DMS153 (cell line): ENCODE results near the gene CCDC38.
A peak's percentile ranks its signal among the peaks of the same experiment; 100 is the strongest.

ENCODE experiments used
- DNase-seq: peaks from one replicate; lab custom pipeline; 2025; lab: John Stamatoyannopoulos, UW

Gene CCDC38

DNA sequence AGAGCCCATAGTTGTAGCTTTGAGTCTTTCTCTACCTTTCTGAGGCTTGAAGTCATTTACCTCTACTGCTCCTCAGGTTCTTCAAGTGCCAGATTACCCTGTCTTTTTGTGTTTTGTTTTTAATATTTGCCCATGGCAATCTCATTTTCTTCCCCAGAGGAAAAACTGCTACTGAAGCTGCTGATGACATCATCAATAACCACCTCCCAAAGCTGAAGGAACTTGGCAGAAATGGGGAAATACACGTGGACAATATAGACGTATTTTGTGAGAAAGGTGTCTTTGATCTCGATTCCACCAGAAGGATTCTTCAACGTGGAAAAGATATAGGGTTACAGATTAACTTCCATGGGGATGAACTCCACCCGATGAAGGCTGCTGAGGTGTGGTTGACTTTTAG is 17.8 kb upstream of the CCDC38 start:
- no peak for DNase-seq

DNA sequence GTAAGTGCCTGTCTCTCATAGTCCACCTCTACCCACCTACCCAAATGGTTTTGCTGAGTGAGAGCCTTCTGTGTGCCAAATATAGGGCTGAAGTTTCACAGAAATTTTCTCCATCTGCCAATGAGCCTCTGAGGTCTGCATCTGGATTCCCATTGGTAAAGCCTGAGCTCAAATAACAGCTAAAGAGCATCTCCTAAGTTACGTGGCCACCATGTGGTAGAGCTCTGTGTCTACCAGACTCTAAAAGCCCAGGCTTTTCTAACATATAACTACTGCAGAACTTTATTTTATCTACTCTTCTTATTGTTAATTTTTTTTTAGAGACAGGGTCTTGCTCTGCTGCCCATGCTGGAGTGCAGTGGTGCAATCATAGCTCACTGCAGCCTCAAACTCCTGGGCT is 16.7 kb upstream of the CCDC38 start:
- no peak for DNase-seq

DNA sequence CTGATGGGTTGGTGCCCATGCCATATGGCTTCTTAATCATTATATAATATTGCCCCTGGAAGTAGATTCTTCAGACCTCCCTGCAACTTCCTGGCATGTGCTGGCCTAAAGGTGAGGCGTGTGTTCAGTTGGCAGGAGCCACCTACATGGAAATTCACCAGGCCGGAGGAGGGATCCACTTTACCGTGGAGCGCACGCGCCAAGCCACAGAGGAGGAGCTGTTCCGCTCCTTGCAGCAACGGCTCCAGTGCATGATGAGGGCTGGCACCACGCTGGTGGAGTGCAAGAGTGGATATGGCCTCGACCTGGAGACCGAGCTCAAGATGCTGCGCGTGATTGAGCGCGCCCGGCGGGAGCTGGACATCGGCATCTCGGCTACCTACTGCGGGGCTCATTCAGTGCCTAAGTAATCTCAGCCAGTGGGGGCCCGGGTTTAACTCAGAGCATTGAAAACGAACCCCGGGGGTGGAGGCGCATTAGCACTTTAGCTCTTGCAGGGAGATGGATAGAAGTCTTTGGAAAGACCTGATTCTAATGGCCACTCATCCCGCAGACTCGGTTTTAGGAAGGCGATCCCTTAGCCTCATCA is 14.2 kb upstream of the CCDC38 start:
- no peak for DNase-seq

DNA sequence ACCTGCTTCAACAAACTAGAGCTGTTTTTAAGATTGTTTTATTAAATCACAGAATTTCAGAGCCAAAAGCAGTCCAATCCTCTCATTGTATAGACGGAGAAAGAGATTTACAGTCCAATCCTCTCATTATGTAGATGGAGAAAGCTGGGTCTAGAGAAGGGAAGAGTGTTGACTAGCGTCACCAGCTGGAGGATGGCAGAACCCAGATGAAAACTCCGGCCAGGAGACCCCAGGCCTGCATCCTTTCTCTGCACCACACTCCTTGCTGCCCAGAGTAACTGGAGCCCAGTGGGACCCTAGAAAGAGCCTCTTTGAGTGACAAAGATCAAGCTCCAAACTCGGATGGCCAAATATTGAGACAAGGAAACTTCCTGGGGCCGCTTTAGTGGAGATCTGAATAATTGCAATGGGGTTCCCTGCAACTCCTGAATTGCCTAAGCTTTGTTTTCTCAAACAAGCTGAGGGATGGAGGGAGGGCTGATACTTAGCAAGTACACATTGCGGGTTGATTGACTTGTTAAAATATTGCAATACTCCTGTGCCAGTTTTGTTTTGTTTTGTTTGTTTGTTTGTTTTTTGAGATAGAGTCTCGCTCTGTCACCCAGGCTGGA is 13.2 kb upstream of the CCDC38 start:
- no peak for DNase-seq

DNA sequence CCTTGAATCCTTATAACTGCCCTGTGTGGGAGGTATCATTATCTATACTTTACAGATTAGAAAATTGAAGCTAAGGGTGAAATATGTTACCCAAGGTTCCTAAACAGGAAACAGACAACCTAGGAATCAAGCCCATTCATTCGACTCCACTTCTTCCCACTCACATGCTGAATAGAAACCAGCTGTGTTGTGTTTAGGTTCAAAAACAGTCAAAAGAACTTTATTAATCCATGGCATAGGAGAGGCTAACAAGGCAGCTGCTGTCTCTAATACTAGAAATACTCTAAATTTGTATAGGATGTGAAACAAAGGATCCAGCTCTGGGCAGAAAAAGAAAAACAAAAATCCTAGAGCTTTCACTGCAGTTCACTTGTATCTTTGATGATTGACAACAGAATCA is 10.6 kb upstream of the CCDC38 start:
- no peak for DNase-seq

DNA sequence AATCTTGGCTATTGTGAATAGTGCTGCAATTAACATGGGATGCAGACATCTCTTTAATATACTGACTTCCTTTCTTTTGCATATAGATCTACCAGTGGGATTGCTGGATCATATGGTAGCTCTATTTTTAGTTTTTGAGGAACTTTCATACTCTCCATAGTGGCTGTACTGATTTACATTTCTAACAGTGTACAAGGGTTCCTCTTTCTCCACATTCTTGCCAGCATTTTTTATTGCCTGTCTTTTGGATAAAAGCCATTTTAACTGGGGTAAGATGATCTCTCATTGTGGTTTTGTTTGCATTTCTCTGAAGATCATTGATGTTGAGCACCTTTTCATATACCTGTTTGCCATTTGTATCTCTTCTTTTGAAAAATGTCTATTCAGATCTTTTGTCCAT is 9.1 kb upstream of the CCDC38 start:
- no peak for DNase-seq

DNA sequence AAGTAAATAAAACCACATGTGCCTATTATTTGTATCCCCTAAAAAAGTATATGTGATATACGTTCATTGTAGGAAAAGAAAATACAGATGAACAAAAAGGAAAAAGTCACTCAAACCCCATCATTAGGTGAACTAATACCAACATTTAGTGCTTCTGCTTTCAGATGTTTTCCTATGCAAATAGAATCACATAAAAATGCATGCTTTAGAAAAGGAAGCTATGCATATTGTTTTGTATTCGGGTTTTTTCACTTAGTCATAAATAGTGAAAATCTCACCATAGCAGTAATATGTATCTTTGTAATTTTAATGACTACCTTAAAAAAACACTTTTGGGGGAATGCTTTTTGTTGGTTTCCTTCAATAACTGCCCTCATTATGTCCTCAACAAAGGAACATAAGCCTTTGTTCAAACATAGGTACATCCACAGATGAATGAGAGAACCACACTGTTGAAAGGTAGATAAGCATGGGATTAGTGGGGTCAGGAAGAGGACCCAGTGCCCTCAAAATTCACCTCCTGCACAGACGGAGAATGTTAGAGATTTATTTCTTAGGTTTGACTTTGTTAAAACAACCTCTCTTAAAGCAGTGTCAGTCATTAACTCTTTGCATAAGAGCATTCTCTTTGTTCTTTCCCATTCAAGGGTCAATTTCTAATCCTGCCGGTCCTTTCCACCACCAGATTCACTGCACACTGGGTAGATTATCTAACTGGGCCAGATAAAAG is 7.2 kb upstream of the CCDC38 start:
- no peak for DNase-seq

DNA sequence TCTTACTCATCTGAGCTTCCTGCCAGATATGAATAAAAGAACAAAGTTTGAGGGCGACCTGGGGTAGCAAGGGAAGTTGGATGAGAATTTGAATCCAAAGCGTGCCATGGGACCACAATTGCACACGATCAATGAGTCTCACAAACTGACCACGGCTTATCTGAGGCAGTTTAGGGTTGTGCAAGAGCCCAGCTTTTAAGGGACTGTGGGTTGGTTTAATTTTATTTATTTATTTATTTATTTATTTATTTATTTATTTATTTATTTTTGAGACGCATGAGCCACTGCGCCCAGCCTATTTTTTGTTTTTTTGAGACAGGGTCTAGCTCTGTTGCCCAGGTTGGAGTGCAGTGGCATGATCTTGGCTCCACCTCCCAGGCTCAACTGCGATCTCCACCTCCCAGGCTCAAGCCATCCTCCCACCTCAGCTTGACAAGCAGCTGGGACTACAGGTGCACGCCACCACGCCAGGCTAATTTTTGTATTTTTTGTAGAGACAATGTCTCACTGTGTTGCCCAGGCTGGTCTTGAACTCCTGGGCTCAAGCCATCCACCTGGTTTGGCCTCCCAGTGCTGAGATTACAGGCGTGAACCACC is 1.8 kb upstream of the CCDC38 start:
- no peak for DNase-seq

DNA sequence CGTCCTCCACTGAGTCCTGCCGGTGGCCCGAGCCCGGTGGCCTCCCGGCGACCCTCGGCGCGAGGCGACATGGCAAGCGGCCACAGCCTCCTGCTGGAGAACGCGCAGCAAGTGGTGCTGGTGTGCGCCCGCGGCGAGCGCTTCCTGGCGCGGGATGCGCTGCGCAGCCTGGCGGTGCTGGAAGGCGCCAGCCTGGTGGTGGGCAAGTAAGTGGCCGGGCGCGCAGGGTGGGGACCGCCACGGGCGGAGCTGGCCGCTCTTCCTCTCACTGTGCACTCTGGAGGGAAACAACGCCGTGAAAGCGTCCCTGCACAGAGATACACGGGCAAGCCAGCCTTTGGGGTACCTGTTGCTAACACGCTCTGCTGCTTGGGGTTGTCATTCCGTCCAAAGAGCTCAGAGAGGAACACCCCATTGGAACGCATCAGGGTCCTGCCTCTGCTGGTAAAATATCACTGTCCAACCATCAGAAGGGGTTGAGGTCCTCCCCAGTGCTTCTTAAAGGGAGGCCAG is 972 bp upstream of the CCDC38 start, which contains the start of gene AMDHD1:
AMDHD1 (plus strand) TSS at position 2 of the 513 bp plus-strand sequence; CDS start at position 70, 68 bp downstream.
- DNase-seq: no peak

DNA sequence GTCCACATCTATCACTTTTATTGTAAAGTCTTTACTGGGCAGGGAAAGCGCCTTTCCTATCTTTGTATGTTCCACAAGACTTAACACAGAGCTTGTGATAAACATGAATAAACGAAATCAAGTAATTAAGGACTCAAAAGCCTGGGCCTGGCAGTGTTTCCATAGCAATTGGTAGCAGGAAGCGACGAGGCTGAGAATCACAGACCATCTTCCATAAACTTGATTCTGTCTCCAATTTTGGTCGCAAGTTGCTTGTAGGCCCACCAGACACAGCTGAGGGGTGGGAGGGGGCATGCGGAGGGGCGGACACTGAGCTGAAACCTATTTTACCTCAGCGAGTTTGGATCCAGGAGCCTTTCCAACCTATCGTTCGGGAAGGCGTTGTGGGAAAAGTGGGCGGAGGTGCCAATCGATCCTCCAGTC is 302 bp downstream of the CCDC38 start:
- no peak for DNase-seq

DNA sequence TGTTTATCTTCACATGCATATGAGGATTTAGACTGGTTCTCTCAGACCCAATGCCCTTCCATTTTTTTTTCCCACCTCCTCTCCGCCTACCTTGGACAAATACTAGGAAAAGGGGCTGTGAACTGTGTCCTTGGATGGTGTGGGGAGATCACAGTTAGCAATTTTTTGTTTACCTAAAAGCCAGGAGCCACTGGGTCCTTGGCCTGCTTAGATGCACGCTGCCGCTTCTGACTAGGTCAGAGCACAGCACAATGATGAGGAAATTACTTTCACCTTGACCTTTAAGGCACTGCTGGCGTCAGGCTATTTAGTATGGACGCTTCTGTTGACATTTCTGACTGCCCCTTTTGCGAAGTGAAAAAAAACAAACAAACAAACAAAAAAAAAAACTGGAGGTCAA is 1.9 kb downstream of the CCDC38 start:
- no peak for DNase-seq

DNA sequence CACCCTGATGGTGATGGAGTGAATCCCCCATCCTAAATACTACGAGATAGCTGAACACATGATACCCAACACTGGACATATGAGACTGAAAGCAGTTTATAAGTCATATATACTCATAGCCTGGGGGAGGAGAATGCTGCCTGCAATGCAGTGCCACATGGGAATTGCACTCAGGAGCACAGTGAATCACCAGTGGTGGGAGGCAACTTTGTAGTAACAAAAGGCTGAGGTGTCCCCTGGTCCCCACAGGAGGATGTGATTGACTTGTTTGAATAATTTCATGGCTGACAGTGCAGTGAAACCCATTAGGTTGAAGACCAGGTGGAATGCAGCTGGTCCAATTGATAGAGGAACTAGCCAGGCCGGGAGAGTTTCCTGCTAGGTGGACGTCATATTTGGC is 20.2 kb downstream of the CCDC38 start:
- DNase-seq: no peak

DNA sequence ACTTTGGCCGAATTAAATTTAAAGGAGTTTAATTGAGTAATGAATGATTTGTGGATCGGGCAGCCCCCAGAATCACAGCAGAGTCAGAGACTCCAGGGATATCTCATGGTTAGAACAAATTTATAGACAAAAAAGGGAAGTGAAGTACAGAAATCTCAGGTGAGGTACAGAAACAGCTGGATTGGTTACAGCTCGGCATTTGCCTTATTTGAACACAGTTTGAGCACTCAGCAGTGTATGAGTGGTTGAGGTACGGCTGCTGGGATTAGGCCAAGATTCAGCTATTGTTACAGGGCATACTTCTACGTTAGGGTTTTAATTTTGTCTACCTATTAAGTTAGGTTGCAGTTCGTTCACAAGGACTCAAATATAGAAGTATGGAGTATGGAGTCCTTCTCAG is 23.3 kb downstream of the CCDC38 start:
- DNase-seq: no peak

DNA sequence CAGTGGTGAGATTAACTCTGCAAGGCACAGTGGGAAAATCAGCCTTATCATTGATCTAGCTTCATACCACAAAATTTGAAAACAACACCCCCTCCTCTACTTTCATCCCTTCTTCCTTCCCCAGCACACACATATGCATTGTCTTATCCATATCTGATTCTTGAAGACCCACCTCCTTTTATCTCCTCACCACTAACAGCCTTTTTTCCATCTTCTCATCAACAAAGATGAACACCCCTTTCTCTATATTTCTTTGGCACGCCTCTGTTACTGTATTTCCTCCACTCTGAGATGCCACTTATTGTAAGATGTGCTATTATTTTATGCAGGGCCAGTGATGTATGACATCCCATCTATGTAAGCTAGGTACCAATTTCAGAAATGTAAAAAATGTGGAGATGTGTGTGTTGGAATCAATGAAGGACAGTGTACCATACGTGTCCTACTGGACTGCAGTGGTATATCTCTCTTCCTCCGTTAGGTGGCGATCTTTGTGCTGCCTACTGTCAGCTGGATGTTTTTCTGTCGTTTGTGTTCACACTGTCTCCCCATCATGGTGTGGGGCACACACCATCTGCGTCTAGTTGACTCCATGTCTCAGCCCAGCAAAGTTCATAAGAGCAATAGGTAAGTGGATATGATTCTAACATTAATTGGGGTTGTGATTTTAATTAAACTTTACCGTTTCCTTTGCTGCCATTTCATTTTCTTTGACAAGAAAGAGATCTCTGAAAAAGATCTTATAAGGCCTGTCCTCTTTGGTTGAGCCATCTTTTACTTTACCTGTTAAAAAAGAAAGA is 24.0 kb downstream of the CCDC38 start:
- DNase-seq: peak; percentile 19

DNA sequence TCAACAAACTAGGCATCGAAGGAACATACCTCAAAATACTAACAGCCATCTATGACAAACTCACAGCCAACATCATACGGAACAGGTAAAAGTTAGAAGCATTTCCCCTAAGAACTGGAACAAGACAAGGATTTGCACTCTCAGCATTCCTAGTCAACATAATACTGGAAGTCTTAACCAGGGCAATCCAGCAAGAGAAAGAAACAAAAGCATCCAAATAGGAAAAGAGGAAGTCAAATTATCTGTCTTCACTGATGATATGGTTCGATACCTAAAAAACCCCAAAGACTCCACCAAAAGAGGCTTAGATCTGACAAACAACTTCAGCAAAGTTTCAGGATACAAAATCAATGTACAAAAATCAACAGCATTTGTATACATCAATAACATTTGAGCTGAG is 32.5 kb downstream of the CCDC38 start:
- DNase-seq: no peak

DNA sequence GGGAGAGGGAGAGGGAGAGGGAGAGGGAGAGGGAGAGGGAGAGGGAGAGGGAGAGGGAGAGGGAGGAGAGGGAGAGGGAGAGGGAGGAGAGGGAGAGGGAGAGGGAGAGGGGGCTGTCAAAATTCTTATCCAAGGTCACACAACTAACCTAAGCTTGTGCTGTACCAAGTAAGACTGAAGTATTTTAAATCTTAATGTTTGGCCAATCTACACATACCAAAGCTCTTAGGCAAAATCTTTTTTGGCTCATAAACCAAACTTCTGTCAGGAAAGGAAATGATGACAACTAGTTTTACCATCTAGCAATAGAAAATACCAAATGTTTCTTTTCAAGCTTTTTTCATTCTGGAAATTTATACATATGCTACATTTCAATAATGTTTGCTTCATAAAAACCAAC is 33.8 kb downstream of the CCDC38 start:
- DNase-seq: no peak

DNA sequence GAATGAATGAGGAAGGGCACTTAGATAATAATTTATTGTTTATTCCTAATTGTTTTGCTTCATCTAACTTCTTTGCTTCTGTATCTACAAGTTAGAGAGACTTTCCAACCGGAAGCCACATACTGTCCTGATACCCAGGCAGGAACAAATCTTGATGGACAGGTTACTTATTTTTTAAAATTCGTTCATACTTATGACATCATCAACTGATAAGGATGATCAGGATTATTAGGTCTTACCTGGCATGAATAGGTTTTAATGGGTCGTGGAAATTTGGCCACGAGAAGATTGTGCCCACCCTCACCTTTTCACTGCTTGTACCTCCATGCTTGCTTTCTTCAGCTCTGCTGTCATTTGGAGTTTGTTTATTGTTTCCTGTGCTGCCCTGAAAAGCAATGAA is 44.3 kb downstream of the CCDC38 start:
- no peak for DNase-seq

DNA sequence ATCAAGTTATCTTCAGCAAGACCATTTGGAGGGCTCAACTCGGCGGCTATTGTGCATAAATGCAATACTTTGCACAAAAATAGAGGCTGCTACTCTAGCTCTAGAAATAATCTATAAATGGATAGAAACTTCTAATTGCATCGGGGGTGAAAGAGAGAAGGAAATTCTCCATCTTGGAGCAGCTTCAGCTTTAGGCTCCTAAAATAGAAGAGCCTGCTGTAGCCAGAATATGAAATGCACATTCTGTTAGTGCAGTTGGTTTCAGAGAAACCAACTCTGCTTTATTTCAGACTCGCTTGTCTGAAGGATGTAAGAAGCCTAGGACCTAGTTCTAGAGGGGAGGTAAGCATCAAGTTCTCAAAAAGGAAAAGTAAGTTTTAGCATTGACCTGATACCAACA is 45.6 kb downstream of the CCDC38 start:
- DNase-seq: no peak

DNA sequence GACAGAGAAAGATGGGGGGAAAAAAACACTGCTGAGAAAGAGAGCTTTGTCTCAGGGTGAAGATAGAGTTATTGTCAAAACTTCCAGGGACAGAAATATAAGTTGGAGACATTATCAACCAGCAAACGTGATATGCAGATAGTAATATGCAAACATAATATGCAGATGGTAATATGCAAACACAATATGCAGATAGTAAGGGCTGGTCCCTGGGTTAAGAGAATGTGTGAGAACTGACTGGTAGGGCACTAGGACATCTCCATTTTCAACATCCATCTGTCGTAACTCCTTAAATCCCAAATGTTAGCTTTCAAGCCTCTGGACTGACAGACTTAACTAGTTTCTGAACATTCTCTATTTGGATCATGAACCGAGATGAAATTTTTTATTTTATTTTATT is 51.5 kb downstream of the CCDC38 start:
- no peak for DNase-seq

DNA sequence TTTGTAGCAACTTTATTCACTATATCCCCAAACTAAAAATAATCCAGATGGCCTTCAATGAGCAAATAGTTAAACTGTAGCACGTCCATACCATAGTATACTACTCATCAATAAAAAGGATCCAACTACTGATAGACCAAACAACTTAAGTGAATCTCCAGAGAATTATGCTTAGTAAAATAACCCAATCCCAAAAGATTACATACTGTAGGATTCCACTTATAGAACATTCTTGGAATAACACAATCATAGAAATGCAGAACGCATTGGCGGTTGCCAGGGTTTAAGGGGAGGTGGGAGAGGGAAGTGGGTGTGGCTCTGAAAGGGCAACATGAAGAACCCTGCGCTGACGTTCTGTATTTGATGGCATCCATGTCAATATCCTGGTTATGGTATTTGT is 55.1 kb downstream of the CCDC38 start:
- DNase-seq: no peak

DNA sequence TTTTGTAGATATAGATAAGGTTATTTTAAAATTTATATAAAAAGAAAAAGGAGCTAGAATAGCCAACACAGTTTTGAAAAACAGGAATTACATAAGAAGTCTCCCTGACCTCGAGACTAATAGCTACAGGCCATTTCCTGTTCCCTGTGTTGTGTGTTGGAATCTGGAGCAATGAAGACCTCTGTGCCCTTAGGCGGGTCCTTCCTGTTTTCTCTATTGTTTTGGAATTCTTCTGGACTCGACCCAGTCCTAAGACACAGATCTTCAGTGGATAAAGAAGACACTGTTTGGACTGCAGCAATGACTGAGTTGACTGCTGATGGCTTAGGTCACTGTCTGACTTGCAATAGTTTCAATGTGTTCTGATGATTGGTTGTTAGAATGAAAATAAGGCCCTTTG is 57.4 kb downstream of the CCDC38 start:
- no peak for DNase-seq

DNA sequence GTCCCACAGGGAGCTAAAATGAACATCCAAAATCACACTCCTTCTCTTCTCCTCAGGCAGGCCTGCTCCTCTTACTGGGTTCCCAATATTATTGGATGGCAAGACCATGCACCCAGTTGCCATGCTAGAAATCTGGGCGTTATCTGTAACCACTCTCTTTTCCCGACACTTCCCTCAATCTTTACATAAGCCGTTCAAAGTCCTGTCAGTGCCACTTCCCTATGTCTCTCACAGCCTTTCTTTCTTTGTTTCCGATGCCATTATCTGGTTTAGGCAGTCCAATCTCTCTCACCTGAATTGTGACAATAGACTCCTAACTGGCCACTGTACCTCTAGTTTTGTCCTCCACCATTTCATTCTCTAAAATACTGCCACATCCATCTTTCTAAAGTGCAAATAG is 59.5 kb downstream of the CCDC38 start:
- no peak for DNase-seq
